Spleen (tissue), 7 donors: ENCODE results near the gene KBTBD4.

Experiments used
- CTCF ChIP-seq, 11 experiments: fragments of 200-600 bp in 7 of 11; fragments of 450-650 bp in 4 of 11; sonication (generic) in 4 of 11; IDR thresholded peaks in 8 of 11; conservative IDR thresholded peaks in 3 of 11; 1 replicate in 7 of 11; 2 replicates in 4 of 11; pipeline versions ENCODE4 v1.4.0 to v1.8.0; 2016 to 2021; ENCODE audit warnings: antibody characterized with exemption in 11 of 11, inconsistent platforms in 4 of 11, mild to moderate bottlenecking in 1 of 11
- POLR2A ChIP-seq, 3 donors: fragments of 450-650 bp; IDR thresholded peaks; one replicate each; pipeline ENCODE4 v1.5.1; 2017; ENCODE audit warnings: antibody characterized with exemption in 3 of 3, mild to moderate bottlenecking in 1 of 3
- POLR2AphosphoS5 ChIP-seq, 3 donors: sonication (generic); formaldehyde crosslinking; IDR thresholded peaks; one replicate each; pipeline ENCODE4 v1.5.1; 2017; ENCODE audit warnings: antibody characterized with exemption in 3 of 3
- donor health status: DM: no; HTN: no; CAD: no; lungs with moderate emphysema.
- donor health status: DM: no; HTN: no; CAD: no.
- donor health status: DM: no; HTN: no; CAD: no.

GRCh38 chr11:47523490-47524225, 55.1 kb downstream of the KBTBD4 start:
- TF ChIP-seq POLR2A (IDR thresholded peaks at IDR 0.05), result no peak
- TF ChIP-seq CTCF (IDR thresholded peaks at IDR 0.05 in 8 of 11, conservative IDR thresholded peaks at IDR 0.05 in 3 of 11), result no peak
- no peak for TF ChIP-seq POLR2AphosphoS5 (IDR thresholded peaks at IDR 0.05)
